GM13976 (cell line): Measurements from ENCODE around the gene PBX1.

Experiments used
- DNase-seq: peaks from one replicate; pipeline ENCODE4 v3.0.0; 2012; ENCODE audit warnings: low spot score
- CTCF ChIP-seq: IDR thresholded peaks from 2 replicates; pipeline ENCODE4 v1.5.1; 2012; ENCODE audit warnings: borderline replicate concordance, mild to moderate bottlenecking; ENCODE audit not compliant: insufficient read depth; ENCODE audit errors: extremely low read depth, missing control alignments, control extremely low read depth
- in situ Hi-C: fragments of 300-500 bp; cut with MboI; formaldehyde crosslinking; loops from one replicate; pipeline ENCODE4 v1.12.0; 2022; ENCODE audit warnings: low sequenced_read_pairs, mixed read lengths, inconsistent platforms; ENCODE audit not compliant: unreplicated experiment

Gene PBX1

DNA sequence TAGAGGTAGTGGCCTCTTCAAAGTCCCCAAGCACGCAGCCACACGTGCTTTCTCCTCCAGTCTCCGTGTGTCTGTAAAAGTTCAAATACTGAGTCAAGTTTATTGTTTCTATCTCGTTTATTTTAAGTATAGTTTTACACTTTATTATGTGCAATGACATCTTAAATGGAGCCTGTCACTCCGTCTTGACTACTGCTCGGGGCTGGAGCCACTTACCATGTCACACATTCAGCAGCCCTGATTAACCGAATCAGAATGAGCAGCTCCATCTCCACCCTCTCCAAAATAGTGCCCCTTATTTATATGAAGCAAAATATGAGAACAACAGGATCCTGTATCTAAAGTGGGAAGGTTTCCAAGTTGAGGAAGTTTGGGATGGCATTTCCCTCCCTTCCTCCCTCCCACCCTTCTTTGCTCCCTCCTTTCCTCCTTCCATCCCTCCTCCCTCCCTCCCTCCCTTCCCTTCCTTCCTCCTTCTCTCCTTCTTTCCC, 201.0 kb downstream of the PBX1 start:
- DNase-seq = no peak
- TF ChIP-seq CTCF = no peak
- in situ Hi-C loops = no loop called here

GRCh38 chr1:164760569-164760968, 201.6 kb downstream of the PBX1 start:
- in situ Hi-C loops = no loop called here
- DNase-seq = no peak
- no peak for TF ChIP-seq CTCF

- TF ChIP-seq CTCF = no peak
- DNase-seq = no peak
- in situ Hi-C loops = no loop called here
Measured at GRCh38 chr1:164761009-164761408, 202.0 kb downstream of the PBX1 start.

DNA sequence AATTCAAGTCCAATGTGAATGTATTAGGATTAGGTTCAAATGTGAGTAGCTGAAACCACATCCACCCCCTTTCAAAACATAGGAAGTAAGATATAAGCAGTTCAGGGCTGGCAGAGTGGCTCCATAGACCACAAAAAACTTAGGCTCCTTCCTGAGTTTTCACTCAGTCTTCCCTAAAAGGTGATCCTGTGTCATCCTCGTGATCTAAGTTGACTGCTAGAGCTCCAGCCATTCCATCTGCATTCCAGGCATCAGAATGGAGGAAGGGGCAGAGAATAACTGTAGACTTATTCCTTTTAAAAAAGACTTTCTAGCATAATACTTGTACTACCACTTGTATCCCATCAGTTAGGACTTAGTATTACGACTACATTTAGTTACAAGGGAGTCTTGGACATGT, 204.1 kb downstream of the PBX1 start:
- in situ Hi-C loops = no loop called here
- no peak for DNase-seq
- no peak for TF ChIP-seq CTCF

DNA sequence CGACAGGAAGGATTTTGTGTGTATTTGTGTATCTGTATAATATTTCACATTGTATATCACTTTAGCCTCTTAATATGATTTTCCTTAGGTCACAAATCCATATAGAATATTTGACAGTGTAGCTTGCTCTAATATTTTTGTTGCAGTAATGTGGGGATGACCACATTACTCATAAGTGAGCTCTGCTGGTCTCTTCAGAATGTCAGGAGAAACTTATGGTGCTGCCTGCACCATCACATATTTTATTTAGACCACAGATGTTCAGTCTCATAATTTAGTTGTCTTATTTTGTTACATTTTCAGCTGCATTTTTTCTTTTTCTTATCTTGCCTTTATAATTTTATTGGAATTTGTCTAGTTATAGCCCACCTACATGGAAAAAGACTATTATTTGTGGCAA, 205.3 kb downstream of the PBX1 start:
- no peak for DNase-seq

DNA sequence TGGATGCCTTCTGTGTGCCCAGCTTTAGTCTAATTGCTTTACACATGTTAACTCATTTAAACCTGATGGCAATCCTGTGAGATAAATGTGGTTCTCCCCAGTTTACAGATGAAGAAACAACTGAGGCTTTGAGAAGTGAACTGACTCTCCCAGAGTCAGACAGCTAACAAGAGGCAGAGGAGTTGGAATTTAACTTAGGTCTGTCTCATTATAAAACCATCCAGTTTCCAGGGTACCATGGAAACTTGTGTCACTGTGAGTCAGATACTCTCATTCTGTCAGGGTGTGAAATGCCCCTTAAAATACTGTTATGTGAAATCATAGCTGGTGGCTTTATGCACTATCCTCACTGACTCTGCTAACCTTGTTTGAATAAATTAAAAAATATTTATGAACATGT, 206.6 kb downstream of the PBX1 start:
- no peak for TF ChIP-seq CTCF
- in situ Hi-C loops = no loop called here
- no peak for DNase-seq

More for the DNA sequence above, 205.3 kb downstream of the PBX1 start:
- in situ Hi-C loops = no loop called here
- no peak for TF ChIP-seq CTCF

- in situ Hi-C loops = no loop called here
- no peak for DNase-seq
- TF ChIP-seq CTCF = no peak
Measured at GRCh38 chr1:164765992-164766720, 207.2 kb downstream of the PBX1 start.
